HG03457 (cell line): ENCODE data around the gene KRTAP10-8.
"Not testable (repeated sequence)": the region's sequence is repeated elsewhere in the genome, so short reads cannot be mapped to it uniquely, and the experiment has no call there.

ENCODE experiments used
- ATAC-seq: cut with Tn5 transposase; IDR thresholded peaks from one replicate; pipeline ENCODE4 v1.9.1; 2021; ENCODE audit warnings: moderate number of reproducible peaks; ENCODE audit not compliant: unreplicated experiment

KRTAP10-8 gene

GRCh38 chr21:44643741-44644310 is 31.9 kb downstream of the KRTAP10-8 start:
- no peak for ATAC-seq

- ATAC-seq: no peak
These were observed 33.0 kb downstream of the KRTAP10-8 start for GRCh38 chr21:44644878-44645277.

DNA sequence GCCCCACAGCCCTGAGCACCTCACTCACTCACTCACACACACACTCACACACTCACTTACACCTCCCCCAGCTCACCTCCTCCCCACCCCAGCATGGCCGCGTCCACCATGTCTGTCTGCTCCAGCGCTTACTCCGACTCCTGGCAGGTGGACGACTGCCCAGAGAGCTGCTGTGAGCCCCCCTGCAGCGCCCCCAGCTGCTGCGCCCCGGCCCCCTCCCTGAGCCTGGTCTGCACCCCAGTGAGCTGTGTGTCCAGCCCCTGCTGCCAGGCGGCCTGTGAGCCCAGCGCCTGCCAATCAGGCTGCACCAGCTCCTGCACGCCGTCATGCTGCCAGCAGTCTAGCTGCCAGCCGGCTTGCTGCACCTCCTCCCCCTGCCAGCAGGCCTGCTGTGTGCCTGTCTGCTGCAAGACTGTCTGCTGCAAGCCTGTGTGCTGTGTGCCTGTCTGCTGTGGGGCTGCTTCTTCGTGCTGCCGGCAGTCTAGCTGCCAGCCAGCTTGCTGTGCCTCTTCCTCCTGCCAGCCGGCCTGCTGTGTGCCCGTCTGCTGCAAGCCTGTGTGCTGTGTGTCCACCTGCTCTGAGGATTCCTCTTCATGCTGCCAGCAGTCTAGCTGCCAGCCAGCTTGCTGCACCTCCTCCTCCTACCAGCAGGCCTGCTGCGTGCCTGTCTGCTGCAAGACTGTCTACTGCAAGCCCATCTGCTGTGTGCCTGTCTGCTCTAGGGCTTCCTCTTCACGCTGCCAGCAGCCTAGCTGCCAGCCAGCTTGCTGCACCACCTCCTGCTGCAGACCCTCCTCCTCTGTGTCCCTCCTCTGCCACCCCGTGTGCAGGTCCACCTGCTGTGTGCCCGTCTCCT is 34.7 kb downstream of the KRTAP10-8 start, which contains the start of gene KRTAP10-11:
Gene KRTAP10-11, plus strand, starts transcription at position 49 of the 856 bp plus-strand sequence. Its CDS starts 45 bp downstream, at position 94.
- not testable (repeated sequence) for ATAC-seq

GRCh38 chr21:44647222-44647552 is 35.3 kb downstream of the KRTAP10-8 start:
- ATAC-seq: no peak

DNA sequence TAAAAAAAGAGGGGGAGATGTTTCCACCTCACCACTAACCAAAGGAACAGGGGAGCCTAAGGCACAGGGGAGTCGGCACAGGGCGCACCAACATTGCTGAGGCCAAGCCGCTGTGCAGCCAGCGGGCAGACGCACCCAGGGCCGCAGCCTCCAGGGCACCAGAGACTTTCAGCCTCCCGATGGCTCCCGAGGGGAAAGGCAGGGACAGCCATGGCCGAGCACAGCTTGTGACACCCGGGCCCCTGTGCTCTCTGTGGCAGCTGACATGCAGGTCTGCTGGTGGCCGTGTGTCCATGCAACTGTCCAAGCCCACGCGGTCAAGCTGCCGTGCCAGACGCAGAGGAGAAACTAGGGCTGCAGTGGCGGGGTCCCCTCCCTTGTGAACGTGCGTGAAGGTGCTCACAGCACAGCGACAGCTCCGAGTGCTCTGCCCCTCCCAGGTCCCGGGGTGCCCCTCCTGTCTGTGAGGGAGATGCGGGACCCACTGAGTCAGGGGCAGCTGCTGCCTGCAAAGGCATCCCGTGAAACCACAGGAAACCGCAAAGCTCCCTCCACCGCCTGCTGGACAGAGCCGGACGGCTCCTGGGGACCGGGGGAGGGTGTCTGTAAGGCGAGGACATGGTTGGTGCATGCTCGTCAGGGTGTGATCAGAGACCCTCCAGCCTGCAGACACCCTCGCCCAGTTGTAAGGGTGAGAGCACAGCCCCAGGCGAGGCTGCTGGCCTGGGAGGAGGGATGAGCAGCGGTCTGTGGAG is 36.9 kb downstream of the KRTAP10-8 start:
- no peak for ATAC-seq

DNA sequence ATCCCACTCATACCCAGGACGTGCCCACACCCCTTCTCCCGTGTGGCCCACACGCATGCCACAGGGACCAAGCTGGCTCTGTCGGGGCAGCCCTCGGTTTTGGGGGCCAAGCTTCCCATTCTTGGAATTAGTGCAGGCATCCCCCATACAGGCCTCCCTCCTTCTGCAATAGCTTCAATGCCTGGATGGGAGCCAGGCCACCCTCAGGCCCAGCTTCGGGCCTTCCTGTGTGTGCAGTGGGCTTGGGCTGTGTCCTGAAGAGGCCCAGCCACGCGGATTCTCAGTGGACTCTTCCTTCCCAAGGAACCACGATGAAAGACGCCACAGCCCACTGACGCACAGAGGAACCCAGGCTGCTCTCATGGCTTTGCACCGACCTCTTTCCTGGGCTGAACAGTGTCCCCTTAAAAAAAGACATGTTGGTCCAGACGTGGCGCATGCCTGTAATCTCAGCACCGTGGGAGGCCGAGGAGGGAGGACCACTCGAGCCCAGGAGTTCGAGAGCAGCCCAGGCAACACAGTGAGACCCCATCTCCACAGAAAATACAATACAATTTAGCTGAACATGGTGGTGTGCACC is 37.7 kb downstream of the KRTAP10-8 start:
- no peak for ATAC-seq

GRCh38 chr21:44650265-44650972 is 38.5 kb downstream of the KRTAP10-8 start:
- no peak for ATAC-seq

DNA sequence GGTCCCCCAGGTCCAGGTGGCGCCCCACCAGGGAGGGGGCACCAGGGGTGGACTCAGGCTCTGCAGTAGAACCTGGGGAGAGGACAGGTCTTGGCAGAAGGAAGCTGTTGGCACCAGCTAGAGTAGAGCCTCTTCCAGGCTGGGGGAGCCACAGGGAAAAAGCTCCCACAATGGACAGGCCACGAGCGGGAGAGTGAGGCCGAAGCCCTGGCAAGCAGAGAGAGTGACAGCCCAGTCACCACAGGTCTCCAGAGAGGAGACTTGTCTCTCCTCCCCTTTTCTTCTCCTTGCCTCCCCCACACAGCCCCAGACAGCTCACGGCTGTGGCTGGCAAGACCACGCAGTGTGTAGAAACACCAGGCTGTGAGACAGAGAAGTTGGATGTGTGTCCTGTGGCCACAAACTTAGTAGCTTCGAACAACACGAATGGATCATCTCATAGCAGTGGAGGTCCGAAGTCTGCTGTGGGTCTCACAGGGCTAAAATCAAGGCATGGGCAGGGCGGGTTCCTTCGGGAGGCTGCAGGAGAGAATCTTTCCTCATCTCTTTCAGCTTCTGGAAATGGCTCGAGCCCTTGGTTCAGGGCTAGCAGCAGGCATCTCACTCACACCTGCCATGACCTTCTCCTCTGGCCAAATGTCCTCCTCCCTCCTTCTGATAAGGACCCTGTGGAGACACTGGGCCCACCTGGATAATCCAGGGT is 39.2 kb downstream of the KRTAP10-8 start:
- ATAC-seq: no peak

- ATAC-seq: no peak
These were observed 41.2 kb downstream of the KRTAP10-8 start for GRCh38 chr21:44653123-44653522.

- no peak for ATAC-seq
These were observed 42.0 kb downstream of the KRTAP10-8 start for GRCh38 chr21:44653656-44654575.

DNA sequence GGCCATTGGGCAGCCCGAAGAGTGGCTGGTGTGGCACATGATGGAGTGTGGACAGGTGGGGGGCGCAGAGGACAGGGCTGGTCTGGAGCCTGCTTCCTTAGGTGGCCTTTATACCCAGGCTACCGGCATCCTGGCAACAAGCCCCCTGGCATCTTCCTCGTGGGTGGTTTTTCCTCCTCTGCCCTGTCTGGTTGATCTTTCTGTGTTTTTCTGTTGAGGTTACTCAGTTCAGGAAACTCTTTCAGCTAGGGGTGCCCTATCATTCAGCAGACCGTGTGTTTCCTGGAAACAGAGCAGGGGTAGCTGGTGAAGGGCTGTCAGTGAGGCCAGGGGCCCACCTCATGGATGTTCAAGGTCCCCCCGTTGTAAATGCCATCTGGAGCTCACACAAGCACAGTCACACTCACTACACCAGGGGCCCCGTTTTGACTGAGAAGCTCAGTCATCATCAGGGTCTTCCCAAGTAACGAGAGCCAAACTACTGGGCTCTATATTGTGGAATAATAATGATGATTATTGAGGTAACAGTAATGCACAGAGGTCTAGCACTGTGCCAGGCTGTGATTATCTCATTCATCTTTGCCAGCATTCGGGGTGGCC is 42.8 kb downstream of the KRTAP10-8 start, which contains the start of gene KRTAP12-4:
Gene KRTAP12-4, minus strand, starts transcription at position 84 of the 600 bp plus-strand sequence. Its CDS starts 45 bp downstream, at position 39.
- no peak for ATAC-seq

- ATAC-seq: no peak
These were observed 45.0 kb downstream of the KRTAP10-8 start for GRCh38 chr21:44656868-44657267.

- ATAC-seq: no peak
These were observed 46.0 kb downstream of the KRTAP10-8 start, which contains the start of gene KRTAP12-3 for GRCh38 chr21:44657635-44658540. KRTAP12-3 (plus strand) TSS chr21:44657932; CDS start chr21:44657980, 48 bp downstream.

DNA sequence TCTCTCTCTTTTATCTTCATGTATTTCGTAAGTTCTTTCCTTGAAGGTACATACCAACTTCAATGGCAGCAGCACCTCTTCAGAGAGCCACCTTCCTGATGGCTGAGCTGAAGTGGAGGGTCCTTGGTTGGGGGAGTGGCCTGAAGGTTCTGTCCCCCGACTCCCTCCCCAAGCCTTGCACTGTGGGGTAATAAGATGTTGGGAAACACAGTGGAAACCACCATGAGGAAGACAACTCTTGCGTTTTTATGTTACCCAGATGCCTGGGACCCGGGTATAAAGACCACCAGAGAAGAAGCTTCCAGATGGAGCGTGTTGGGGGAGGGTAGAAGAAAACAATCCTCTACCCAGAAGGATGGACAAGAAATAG is 46.6 kb downstream of the KRTAP10-8 start:
- no peak for ATAC-seq

DNA sequence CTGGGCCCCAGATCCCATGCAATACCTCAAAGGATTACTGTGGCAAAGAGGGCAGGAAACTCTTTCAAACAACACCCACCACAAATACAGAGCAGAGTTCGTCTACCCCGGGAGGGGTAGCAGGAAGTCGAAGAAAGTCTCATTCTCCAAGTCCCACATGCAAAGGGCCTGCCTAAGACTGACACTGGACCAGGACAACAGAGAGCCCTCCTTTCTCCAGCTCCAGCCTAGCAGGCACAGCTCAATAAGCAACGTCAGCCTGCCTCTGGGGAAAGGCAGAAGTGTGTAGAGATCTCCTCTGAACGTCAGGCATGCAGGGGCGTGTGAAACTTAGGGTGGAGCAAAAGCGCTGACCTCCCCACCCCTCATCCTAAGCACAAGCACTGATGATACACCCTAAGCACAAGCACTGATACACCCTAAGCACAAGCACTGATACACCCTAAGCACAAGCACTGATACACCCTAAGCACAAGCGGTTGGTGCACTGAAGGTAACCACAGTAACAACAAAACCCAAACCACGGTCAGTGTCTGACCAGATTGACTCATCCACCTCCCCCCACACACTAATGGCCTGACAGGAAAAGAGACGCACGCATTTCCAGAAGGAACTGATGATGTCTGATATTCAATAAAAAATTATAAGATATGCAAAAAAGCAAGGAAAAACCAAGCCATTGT is 47.2 kb downstream of the KRTAP10-8 start:
- no peak for ATAC-seq

- not testable (repeated sequence) for ATAC-seq
These were observed 49.7 kb downstream of the KRTAP10-8 start for GRCh38 chr21:44661567-44661966.
